ENCODE data around the gene RIT2. TPM values are rescaled to one million over a fixed set of nuclear protein-coding genes. Genes with fewer than 3 reads are reported as not detected.

Gene RIT2
- total RNA-seq, 4 donors from 2014 or later: not detected

- TF ChIP-seq POLR2A (IDR thresholded peaks at IDR 0.05): no peak
- TF ChIP-seq, protein P1, sequence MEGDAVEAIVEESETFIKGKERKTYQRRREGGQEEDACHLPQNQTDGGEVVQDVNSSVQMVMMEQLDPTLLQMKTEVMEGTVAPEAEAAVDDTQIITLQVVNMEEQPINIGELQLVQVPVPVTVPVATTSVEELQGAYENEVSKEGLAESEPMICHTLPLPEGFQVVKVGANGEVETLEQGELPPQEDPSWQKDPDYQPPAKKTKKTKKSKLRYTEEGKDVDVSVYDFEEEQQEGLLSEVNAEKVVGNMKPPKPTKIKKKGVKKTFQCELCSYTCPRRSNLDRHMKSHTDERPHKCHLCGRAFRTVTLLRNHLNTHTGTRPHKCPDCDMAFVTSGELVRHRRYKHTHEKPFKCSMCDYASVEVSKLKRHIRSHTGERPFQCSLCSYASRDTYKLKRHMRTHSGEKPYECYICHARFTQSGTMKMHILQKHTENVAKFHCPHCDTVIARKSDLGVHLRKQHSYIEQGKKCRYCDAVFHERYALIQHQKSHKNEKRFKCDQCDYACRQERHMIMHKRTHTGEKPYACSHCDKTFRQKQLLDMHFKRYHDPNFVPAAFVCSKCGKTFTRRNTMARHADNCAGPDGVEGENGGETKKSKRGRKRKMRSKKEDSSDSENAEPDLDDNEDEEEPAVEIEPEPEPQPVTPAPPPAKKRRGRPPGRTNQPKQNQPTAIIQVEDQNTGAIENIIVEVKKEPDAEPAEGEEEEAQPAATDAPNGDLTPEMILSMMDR (IDR thresholded peaks at IDR 0.05): no peak
- H3K4me1 ChIP-seq: no peaks in the 10 kb centered on the region
- no peak overlapping the region for H3K27ac ChIP-seq
- H3K36me3 ChIP-seq: no peaks in the 10 kb centered on the region
- no peak overlapping the region for H3K4me3 ChIP-seq
- no peaks in the 10 kb centered on the region for H3K9me3 ChIP-seq
- no peaks in the 10 kb centered on the region for H3K27me3 ChIP-seq
- DNase-seq: no peak
Measured at GRCh38 chr18:42824178-42824577, 291.3 kb downstream of the RIT2 start.

DNA sequence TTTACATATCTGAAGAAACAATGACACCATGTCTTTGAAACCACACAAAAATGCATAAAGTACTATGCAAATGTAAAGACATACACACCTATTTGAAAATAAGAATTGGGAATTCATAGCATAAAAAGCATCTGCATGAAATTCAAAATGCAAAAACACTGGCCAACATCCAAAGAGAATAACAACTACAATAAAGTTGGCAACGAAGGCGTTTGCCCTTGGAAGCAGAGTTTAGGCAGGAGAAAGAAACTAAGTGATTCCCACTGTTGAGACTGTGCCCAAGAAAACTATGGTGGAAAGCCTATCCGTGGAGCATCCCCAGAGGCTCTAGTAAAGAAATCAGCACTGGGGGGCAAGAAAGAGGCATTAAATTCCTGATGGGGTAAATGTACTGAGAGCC, 292.8 kb downstream of the RIT2 start:
- Histone ChIP-seq H3K9me3 (no peaks in the 10 kb centered on the region), H3K27ac (no peak overlapping the region), H3K4me1 (no peaks in the 10 kb centered on the region), H3K36me3 (no peaks in the 10 kb centered on the region), H3K4me3 (no peak overlapping the region), H3K27me3 (no peaks in the 10 kb centered on the region)
- DNase-seq: no peak
- TF ChIP-seq POLR2A (IDR thresholded peaks at IDR 0.05): no peak
- TF ChIP-seq, protein P1 (IDR thresholded peaks at IDR 0.05): no peak

DNA sequence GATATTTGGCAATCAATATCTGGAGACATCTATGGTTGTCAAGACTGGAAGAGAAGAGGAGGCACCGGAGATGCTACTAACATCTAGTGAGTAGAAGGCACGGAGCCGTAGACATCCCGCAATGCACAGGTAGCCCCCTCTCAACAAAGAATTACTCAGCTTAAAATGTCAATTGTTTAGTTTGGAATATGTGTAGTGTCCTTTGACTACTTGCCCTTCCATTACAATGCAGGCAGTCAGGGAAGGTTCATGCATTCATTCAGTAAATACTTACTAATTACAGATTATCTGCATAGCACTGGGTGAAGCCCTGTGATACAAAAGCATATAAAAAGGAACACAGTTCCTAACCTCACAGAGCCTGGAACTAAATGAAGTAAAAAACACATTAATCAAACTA, 294.0 kb downstream of the RIT2 start:
- DNase-seq: no peak
- Histone ChIP-seq H3K4me1 (no peaks in the 10 kb centered on the region), H3K27ac (no peak overlapping the region), H3K36me3 (no peaks in the 10 kb centered on the region), H3K27me3 (no peaks in the 10 kb centered on the region), H3K9me3 (no peaks in the 10 kb centered on the region), H3K4me3 (no peak overlapping the region)
- TF ChIP-seq, protein P1 (IDR thresholded peaks at IDR 0.05): no peak
- TF ChIP-seq POLR2A (IDR thresholded peaks at IDR 0.05): no peak

DNA sequence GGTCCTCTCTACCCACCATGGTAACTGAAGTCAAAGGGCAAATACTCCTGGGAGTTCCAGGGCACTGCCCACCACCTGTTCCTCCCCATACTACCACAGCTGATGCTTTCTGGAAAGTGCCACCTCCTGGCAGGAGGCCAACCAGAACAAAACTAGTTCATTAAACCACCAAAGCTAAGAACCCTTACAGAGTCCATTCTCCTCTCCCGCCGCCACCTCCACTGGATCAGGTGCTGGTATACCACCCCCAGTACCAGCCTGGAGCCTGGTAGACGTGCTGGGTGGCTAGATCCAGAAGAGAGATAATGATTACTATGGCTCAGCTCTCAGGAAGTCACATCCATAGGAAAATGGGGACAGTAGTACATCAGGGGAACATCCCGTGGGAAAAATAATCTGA, 300.9 kb downstream of the RIT2 start:
- Histone ChIP-seq H3K36me3 (no peaks in the 10 kb centered on the region), H3K27ac (no peak overlapping the region), H3K4me1 (no peaks in the 10 kb centered on the region), H3K27me3 (no peaks in the 10 kb centered on the region), H3K9me3 (no peaks in the 10 kb centered on the region), H3K4me3 (no peak overlapping the region)
- TF ChIP-seq POLR2A (IDR thresholded peaks at IDR 0.05): no peak
- TF ChIP-seq, protein P1 (IDR thresholded peaks at IDR 0.05): no peak
- DNase-seq: no peak

DNA sequence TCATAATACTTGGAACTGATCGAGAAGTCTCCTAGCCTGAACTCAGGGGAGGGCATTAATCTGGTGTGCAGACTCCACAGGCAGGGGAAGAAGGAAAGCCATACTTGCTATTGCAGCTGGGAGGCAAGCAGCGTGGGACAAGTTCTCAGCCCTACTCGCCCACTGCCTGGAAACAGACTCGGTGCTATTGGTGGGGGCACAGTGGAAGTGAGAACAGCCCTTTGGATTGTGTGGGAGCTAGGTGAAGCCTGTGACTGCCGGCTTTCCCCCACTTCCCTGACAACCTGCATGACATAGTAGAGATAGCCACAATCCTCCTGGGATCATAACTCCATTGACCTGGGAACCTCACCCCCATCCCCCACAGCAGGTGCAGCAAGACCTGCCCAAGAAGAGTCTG, 301.3 kb downstream of the RIT2 start:
- Histone ChIP-seq H3K4me3 (no peak overlapping the region), H3K27ac (no peak overlapping the region), H3K9me3 (no peaks in the 10 kb centered on the region), H3K36me3 (no peaks in the 10 kb centered on the region), H3K27me3 (no peaks in the 10 kb centered on the region), H3K4me1 (no peaks in the 10 kb centered on the region)
- no peak for DNase-seq
- no peak for TF ChIP-seq POLR2A (IDR thresholded peaks at IDR 0.05)
- TF ChIP-seq, protein P1 (IDR thresholded peaks at IDR 0.05): no peak

GRCh38 chr18:42813570-42813969, 301.9 kb downstream of the RIT2 start:
- TF ChIP-seq, protein P1 (IDR thresholded peaks at IDR 0.05): no peak
- TF ChIP-seq POLR2A (IDR thresholded peaks at IDR 0.05): no peak
- H3K27ac ChIP-seq: no peak overlapping the region
- H3K4me1 ChIP-seq: no peaks in the 10 kb centered on the region
- no peak overlapping the region for H3K4me3 ChIP-seq
- DNase-seq: no peak
- H3K36me3 ChIP-seq: no peaks in the 10 kb centered on the region
- H3K9me3 ChIP-seq: no peaks in the 10 kb centered on the region
- no peaks in the 10 kb centered on the region for H3K27me3 ChIP-seq

Measured in Peyer's patch (tissue), 4 donors.